PC-9 (cell line): Measurements from ENCODE around the gene IVD.

ENCODE experiments used
- CTCF ChIP-seq: fragments of 200-600 bp; sonication (generic); conservative IDR thresholded peaks from 2 replicates; pipeline ENCODE4 v1.6.1; 2017; ENCODE audit warnings: mixed run types, antibody characterized with exemption, mild to moderate bottlenecking, moderate library complexity
- EZH2 ChIP-seq: fragments of 200-600 bp; sonication (generic); IDR thresholded peaks from 2 replicates; pipeline ENCODE4 v1.8.0; 2017; ENCODE audit warnings: antibody characterized with exemption, low read depth

- no peak for TF ChIP-seq CTCF
- TF ChIP-seq EZH2: no peak
Observed at GRCh38 chr15:40424483-40425115, 19.0 kb downstream of the IVD start.
